ENCODE data around the gene SHISAL2B. TPM values are rescaled to one million over a fixed set of nuclear protein-coding genes. Genes with fewer than 3 reads are reported as not detected.
A peak's percentile ranks its signal among the peaks of the same experiment; 100 is the strongest.
"Not testable (repeated sequence)": the region's sequence is repeated elsewhere in the genome, so short reads cannot be mapped to it uniquely, and the experiment has no call there.

The SHISAL2B gene
- total RNA-seq, 1 donor from 2014 or later = not detected

- TF ChIP-seq CTCF (IDR thresholded peaks at IDR 0.05; ENCODE audit: partially characterized antibody, unreplicated experiment) = no peak
- Mint-ChIP-seq H3K27me3 (ENCODE audit: unreplicated experiment) (peaks cover 9% of the 10 kb centered on the region), H3K27ac (ENCODE audit: unreplicated experiment) (no peak overlapping the region), H3K9me3 (ENCODE audit: unreplicated experiment) (peaks cover 3% of the 10 kb centered on the region), H3K4me3 (ENCODE audit: unreplicated experiment) (no peak overlapping the region), H3K4me1 (ENCODE audit: low read depth, unreplicated experiment) (peaks cover 5% of the 10 kb centered on the region), H3K36me3 (ENCODE audit: unreplicated experiment) (no peaks in the 10 kb centered on the region)
- DNase-seq = no peak
Observed at GRCh38 chr5:64688965-64689364, 1.3 kb upstream of the SHISAL2B start.

GRCh38 chr5:64690104-64690416 lies 243 bp upstream of the SHISAL2B start:
- H3K9me3 Mint-ChIP-seq (ENCODE audit: unreplicated experiment) = peaks cover 3% of the 10 kb centered on the region
- DNase-seq = no peak
- H3K27me3 Mint-ChIP-seq (ENCODE audit: unreplicated experiment) = peaks cover 9% of the 10 kb centered on the region
- peak overlapping the region; percentile 98 for H3K4me3 Mint-ChIP-seq (ENCODE audit: unreplicated experiment)
- peaks cover 5% of the 10 kb centered on the region for H3K4me1 Mint-ChIP-seq (ENCODE audit: low read depth, unreplicated experiment)
- TF ChIP-seq CTCF (IDR thresholded peaks at IDR 0.05; ENCODE audit: partially characterized antibody, unreplicated experiment) = no peak
- H3K36me3 Mint-ChIP-seq (ENCODE audit: unreplicated experiment) = no peaks in the 10 kb centered on the region
- H3K27ac Mint-ChIP-seq (ENCODE audit: unreplicated experiment) = no peak overlapping the region

- no peak for DNase-seq
- H3K9me3 Mint-ChIP-seq (ENCODE audit: unreplicated experiment) = peaks cover 3% of the 10 kb centered on the region
- peaks cover 9% of the 10 kb centered on the region for H3K27me3 Mint-ChIP-seq (ENCODE audit: unreplicated experiment)
- H3K27ac Mint-ChIP-seq (ENCODE audit: unreplicated experiment) = no peak overlapping the region
- no peaks in the 10 kb centered on the region for H3K36me3 Mint-ChIP-seq (ENCODE audit: unreplicated experiment)
- H3K4me1 Mint-ChIP-seq (ENCODE audit: low read depth, unreplicated experiment) = peaks cover 5% of the 10 kb centered on the region
- no peak for TF ChIP-seq CTCF (IDR thresholded peaks at IDR 0.05; ENCODE audit: partially characterized antibody, unreplicated experiment)
- H3K4me3 Mint-ChIP-seq (ENCODE audit: unreplicated experiment) = peak overlapping the region; percentile 75
Observed at GRCh38 chr5:64691291-64691690, 988 bp downstream of the SHISAL2B start.

- DNase-seq = no peak
- H3K4me3 Mint-ChIP-seq (ENCODE audit: unreplicated experiment) = no peak overlapping the region
- H3K4me1 Mint-ChIP-seq (ENCODE audit: low read depth, unreplicated experiment) = peaks cover 5% of the 10 kb centered on the region
- TF ChIP-seq CTCF (IDR thresholded peaks at IDR 0.05; ENCODE audit: partially characterized antibody, unreplicated experiment) = no peak
- H3K27me3 Mint-ChIP-seq (ENCODE audit: unreplicated experiment) = peaks cover 10% of the 10 kb centered on the region
- no peaks in the 10 kb centered on the region for H3K36me3 Mint-ChIP-seq (ENCODE audit: unreplicated experiment)
- H3K9me3 Mint-ChIP-seq (ENCODE audit: unreplicated experiment) = peaks cover 3% of the 10 kb centered on the region
- no peak overlapping the region for H3K27ac Mint-ChIP-seq (ENCODE audit: unreplicated experiment)
Observed at GRCh38 chr5:64693636-64694035, 3.3 kb downstream of the SHISAL2B start.

GRCh38 chr5:64696414-64696813 lies 6.1 kb downstream of the SHISAL2B start:
- H3K36me3 Mint-ChIP-seq (ENCODE audit: unreplicated experiment); H3K4me3 Mint-ChIP-seq (ENCODE audit: unreplicated experiment); H3K27me3 Mint-ChIP-seq (ENCODE audit: unreplicated experiment); H3K27ac Mint-ChIP-seq (ENCODE audit: unreplicated experiment); H3K4me1 Mint-ChIP-seq (ENCODE audit: low read depth, unreplicated experiment); H3K9me3 Mint-ChIP-seq (ENCODE audit: unreplicated experiment); DNase-seq: not testable (repeated sequence)

GRCh38 chr5:64700765-64701164 lies 10.5 kb downstream of the SHISAL2B start:
- TF ChIP-seq CTCF (IDR thresholded peaks at IDR 0.05; ENCODE audit: partially characterized antibody, unreplicated experiment) = no peak
- DNase-seq = no peak
- Mint-ChIP-seq H3K4me3 (ENCODE audit: unreplicated experiment) (no peak overlapping the region), H3K4me1 (ENCODE audit: low read depth, unreplicated experiment) (no peaks in the 10 kb centered on the region), H3K36me3 (ENCODE audit: unreplicated experiment) (no peaks in the 10 kb centered on the region), H3K9me3 (ENCODE audit: unreplicated experiment) (no peaks in the 10 kb centered on the region), H3K27ac (ENCODE audit: unreplicated experiment) (no peak overlapping the region), H3K27me3 (ENCODE audit: unreplicated experiment) (peaks cover 1% of the 10 kb centered on the region)

- H3K4me3 Mint-ChIP-seq (ENCODE audit: unreplicated experiment) = not testable (repeated sequence)
Observed at GRCh38 chr5:64706074-64706473, 15.8 kb downstream of the SHISAL2B start.

More at GRCh38 chr5:64706074-64706473, 15.8 kb downstream of the SHISAL2B start:
- not testable (repeated sequence) for H3K9me3 Mint-ChIP-seq (ENCODE audit: unreplicated experiment); H3K4me1 Mint-ChIP-seq (ENCODE audit: low read depth, unreplicated experiment); DNase-seq; H3K27ac Mint-ChIP-seq (ENCODE audit: unreplicated experiment); H3K36me3 Mint-ChIP-seq (ENCODE audit: unreplicated experiment); H3K27me3 Mint-ChIP-seq (ENCODE audit: unreplicated experiment)

Data from glutamatergic neuron (in vitro differentiated cells).